HG03280 (cell line): ENCODE data around the gene RAB1A.
"Not testable (repeated sequence)": the region's sequence is repeated elsewhere in the genome, so short reads cannot be mapped to it uniquely, and the experiment has no call there.

Source experiments
- ATAC-seq: cut with Tn5 transposase; IDR thresholded peaks from one replicate; pipeline ENCODE4 v1.9.1; 2021; ENCODE audit warnings: mild to moderate bottlenecking, moderate library complexity; ENCODE audit not compliant: unreplicated experiment

RAB1A gene

DNA sequence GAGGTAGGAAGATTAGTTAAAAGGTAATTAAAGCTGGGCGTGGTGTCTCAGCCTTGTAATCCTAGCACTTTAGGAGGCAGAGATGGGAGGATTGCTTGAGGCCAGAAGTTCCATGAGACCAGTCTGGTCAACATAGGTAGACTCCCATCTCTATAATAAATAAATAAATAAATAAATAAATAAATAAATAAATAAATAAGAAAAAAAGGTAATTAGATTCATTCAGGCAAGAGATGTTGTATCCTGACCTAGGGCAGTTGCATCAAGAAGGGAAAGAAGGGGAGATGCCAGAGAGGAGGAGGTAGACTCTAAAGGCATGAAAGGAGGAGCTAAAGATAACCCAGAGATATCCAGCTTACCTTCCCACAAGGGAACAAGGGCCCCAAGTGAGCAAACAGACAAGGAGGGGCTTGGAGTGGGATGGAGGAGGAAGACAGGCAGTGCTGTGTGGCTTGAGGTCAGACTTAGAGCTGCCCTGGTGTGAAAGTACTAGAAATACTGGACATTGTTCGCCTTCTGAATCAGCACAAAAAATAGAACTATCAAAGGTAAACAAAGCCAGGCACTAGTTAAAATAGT, 7.4 kb upstream of the RAB1A start:
- no peak for ATAC-seq

GRCh38 chr2:65136253-65136652, 6.3 kb upstream of the RAB1A start:
- no peak for ATAC-seq

DNA sequence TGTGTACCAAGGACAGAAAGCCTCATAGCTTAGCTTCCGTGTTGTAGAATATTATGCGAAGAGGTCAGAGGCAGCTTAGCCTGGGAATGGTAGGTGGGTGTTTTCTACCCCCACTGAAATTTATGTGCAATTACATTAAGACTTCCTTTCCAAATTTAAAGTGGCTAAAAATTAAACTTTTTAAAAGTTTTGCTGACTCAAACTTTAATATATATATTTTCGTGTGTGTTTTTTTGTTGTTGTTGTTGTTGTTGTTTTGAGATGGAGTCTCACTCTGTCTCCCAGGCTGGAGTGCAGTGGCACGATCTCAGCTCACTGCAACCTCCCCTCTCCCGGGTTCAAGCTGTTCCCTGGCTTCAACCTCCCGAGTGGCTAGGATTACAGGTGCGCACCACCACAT, 4.3 kb upstream of the RAB1A start:
- no peak for ATAC-seq

GRCh38 chr2:65133626-65134025, 3.7 kb upstream of the RAB1A start:
- ATAC-seq: no peak

- not testable (repeated sequence) for ATAC-seq
Observed at GRCh38 chr2:65132930-65133329, 3.0 kb upstream of the RAB1A start.

DNA sequence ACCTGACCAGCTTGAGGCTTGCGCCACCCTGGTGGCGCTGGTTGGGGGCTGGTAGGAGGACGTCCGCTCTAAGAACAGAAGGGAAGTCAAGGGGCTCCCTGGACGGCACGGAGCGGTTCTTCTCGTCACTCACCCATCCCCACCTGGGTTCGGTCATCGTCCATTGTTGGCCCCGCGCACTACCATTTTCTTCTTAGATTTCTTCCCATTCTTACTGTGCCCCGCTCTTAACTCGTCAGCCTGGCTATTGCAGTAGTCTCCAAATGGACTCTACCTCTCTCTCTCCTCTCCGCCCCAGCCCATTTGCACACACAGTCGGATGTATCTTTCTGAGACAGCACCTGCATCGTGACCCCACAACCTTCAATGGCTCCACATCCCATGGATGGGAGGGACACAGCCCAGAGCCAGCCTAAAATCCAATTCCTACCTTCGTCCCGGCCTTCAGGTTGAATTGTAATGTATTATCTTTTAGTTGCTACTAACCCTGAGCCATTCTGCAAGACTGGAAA, 814 bp upstream of the RAB1A start:
- ATAC-seq: peak; percentile 24

- ATAC-seq: peak; percentile 13
Observed at GRCh38 chr2:65129286-65129825, 550 bp downstream of the RAB1A start.

GRCh38 chr2:65128297-65129190, 1.4 kb downstream of the RAB1A start:
- ATAC-seq: no peak

DNA sequence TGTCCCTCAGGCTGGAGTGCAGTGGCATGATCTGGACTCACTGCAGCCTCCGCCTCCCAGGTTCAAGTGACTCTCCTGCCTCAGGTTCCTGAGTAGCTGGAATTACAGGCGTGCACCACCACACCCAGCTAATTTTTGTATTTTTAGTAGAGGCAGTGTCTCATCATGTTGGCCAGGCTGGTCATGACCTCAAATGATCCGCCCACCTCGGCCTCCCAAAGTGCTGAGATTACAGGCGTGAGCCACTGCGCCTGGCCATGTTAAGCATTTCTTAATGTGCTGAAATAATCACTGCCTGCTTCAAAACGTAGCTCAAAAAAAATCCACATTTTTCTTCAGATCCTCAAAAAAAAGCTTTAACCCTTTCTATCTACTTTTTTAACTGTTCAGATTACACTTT, 4.4 kb downstream of the RAB1A start:
- ATAC-seq: not testable (repeated sequence)

- ATAC-seq: no peak
Observed at GRCh38 chr2:65122313-65122712, 7.6 kb downstream of the RAB1A start.

DNA sequence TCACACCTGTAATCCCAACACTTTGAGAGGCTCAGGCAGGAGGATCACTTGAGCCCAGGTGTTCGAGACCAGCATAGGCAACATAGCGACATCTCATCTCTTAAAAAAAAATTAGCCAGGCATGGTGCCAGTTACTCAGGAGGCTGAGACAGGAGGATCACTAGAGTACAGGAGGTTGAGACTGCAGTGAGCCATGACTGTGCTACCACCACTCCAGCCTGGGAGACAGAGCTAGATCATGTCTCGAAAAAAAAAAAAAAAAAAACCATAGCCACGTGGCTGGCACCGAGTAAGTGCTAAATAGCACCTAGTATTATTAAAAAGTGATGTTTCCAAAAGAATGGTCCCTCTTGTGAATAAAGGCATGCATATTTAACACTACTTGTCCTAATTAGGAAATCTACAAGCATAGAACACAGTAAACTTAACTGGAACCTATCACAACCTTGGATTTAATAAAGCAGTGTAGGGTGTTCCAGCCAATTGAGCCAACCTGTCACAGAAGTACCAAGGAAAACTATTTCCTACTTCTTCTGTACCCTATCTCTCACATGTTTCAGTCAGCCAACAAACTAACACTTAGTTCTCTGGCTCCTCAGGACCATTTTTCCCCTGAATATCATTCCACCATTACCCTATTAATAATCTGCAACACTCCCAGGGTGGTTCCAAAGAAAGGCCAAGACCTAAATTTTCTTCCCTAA, 8.8 kb downstream of the RAB1A start:
- no peak for ATAC-seq

- no peak for ATAC-seq
Observed at GRCh38 chr2:65116645-65117044, 13.3 kb downstream of the RAB1A start.

GRCh38 chr2:65114921-65115320, 15.0 kb downstream of the RAB1A start:
- ATAC-seq: no peak

GRCh38 chr2:65113816-65114215, 16.1 kb downstream of the RAB1A start:
- ATAC-seq: no peak

- no peak for ATAC-seq
Observed at GRCh38 chr2:65113229-65113628, 16.7 kb downstream of the RAB1A start.

DNA sequence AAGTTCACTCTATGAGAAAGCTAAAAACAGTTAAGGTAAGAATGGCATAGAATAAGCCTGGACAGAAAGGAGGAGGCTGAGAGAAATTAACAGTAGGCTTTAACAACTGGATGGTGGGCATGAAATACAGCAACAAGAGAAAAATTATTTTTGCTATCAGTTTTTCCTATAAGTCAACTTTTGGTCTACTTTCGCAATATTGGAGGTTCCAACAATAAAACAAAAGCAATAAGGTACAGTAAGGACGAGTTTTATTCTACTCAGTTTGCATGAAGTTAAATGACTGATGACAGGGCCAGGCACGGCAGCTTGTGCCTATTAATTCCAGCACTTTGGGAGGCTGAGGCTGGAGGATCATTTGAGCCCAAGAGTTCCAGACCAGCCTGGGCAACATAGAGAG, 17.3 kb downstream of the RAB1A start:
- no peak for ATAC-seq

- ATAC-seq: no peak
Observed at GRCh38 chr2:65108780-65109179, 21.1 kb downstream of the RAB1A start.

- no peak for ATAC-seq
Observed at GRCh38 chr2:65107530-65107929, 22.4 kb downstream of the RAB1A start.

DNA sequence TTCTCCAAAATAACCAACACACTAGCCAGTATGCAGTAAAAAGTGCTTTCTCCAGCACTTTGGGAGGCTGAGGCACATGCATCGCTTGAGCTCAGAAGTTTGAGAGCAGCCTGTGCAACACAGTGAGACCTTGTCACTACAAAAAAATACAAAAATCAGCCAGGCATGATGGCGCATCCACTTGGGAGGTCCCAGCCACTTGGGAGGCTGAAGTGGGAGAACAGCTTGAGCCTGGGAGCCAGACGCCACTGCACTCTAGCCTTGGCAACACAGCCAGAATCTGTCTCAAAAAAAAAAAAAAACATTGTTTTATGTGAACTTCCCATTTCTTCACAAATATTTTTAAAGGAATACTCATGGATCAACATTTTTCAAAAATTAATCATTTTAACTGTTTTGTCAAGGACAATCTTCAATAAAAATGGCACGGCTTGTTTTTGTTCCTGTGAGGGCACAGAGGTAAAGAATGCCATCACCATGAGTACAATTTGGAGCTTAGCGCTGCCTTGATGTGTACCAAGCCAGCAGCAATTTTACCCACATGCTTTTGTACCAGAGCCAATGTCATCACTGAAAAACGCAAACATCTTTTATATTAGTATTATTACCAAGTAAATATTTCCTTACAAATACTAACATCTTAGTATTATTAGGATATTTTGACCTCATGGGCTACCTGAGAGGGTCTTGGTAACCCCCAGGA, 26.7 kb downstream of the RAB1A start:
- ATAC-seq: no peak

DNA sequence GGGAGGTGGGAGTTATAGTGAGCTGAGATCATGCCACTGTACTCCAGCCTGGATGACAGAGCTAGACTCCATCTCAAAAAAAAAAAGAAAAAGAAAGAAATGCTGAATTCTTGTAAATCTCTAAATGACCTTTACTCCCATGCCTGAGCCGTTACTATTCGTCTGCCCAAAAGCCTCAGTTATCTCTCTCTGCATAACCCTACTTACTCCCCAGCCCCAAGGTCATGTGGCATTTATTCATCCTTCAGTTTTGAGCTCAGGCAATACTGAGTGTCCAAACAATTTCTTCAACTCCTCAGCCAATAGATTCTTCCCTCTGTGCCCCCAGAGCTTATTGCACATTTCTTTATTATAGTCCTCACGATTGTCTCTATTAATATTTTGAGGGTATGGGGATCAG, 28.8 kb downstream of the RAB1A start:
- ATAC-seq: no peak

DNA sequence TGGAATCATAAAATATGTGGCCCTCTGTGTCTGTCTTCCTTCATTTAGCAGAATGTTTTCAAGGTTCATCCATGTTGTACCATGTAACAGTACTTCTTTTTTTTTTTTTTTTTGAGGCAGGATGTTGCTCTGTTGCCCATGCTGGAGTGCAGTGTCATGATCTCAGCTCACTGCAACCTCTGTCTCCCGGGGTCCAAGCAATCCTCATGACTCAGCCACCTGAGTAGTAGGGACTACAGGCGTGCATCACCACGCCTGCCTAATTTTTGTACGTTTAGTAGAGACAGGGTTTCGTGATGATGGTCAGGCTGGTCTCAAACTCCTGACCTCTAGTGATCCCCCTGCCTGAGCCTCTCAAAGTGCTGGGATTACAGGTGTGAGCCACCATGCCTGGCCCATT, 31.2 kb downstream of the RAB1A start:
- ATAC-seq: no peak
